ENCODE data around the gene SCIMP.

Gene SCIMP

DNA sequence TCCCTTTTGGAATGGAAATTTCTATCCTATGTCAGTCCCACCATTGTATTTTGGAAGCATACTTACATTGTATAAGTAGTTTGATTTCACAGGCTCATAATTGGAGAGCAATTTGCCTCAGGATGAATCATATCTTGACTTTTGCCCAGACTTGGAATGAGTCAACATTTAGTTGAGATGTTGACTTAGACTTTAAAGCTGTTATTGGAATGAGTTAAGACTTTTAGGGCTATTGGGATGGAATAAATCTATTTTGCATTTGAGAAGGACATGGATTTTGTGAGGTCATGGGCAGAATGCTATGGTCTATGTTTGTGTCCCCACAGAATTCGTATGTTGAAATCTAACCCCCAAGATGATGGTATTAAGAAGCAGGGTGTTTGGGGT, 30.8 kb downstream of the SCIMP start:
- Histone ChIP-seq H3F3A (ENCODE audit: control insufficient read depth, insufficient read depth) (peaks cover 17% of the 10 kb centered on the region), H3K79me2 (ENCODE audit: control insufficient read depth, low read length) (no peaks in the 10 kb centered on the region), H3K9me2 (replicated peaks; ENCODE audit: control insufficient read depth, low read length) (no peaks in the 10 kb centered on the region), H3K9me3 (ENCODE audit: control insufficient read depth, insufficient read depth, low read length) (no peaks in the 10 kb centered on the region), H3K27me3 (ENCODE audit: control insufficient read depth, low read length) (no peaks in the 10 kb centered on the region), H4K20me1 (ENCODE audit: control insufficient read depth, insufficient read depth, low read depth, low read length) (no peaks in the 10 kb centered on the region), H3K36me3 (ENCODE audit: control insufficient read depth, low read length) (no peaks in the 10 kb centered on the region), H3K4me2 (ENCODE audit: low read length) (no peak overlapping the region), H3K4me3 (ENCODE audit: low read length) (no peak overlapping the region), H3K4me1 (ENCODE audit: control insufficient read depth, low read length) (peaks cover 49% of the 10 kb centered on the region), H3K27ac (ENCODE audit: low read depth, low read length) (no peak overlapping the region)
- no peak for TF ChIP-seq EZH2phosphoT487 (IDR thresholded peaks at IDR 0.05; ENCODE audit: borderline replicate concordance, low read length)
- TF ChIP-seq, protein P1, sequence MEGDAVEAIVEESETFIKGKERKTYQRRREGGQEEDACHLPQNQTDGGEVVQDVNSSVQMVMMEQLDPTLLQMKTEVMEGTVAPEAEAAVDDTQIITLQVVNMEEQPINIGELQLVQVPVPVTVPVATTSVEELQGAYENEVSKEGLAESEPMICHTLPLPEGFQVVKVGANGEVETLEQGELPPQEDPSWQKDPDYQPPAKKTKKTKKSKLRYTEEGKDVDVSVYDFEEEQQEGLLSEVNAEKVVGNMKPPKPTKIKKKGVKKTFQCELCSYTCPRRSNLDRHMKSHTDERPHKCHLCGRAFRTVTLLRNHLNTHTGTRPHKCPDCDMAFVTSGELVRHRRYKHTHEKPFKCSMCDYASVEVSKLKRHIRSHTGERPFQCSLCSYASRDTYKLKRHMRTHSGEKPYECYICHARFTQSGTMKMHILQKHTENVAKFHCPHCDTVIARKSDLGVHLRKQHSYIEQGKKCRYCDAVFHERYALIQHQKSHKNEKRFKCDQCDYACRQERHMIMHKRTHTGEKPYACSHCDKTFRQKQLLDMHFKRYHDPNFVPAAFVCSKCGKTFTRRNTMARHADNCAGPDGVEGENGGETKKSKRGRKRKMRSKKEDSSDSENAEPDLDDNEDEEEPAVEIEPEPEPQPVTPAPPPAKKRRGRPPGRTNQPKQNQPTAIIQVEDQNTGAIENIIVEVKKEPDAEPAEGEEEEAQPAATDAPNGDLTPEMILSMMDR (IDR thresholded peaks at IDR 0.05; ENCODE audit: low read depth, low read length, poor library complexity, severe bottlenecking), result no peak

DNA sequence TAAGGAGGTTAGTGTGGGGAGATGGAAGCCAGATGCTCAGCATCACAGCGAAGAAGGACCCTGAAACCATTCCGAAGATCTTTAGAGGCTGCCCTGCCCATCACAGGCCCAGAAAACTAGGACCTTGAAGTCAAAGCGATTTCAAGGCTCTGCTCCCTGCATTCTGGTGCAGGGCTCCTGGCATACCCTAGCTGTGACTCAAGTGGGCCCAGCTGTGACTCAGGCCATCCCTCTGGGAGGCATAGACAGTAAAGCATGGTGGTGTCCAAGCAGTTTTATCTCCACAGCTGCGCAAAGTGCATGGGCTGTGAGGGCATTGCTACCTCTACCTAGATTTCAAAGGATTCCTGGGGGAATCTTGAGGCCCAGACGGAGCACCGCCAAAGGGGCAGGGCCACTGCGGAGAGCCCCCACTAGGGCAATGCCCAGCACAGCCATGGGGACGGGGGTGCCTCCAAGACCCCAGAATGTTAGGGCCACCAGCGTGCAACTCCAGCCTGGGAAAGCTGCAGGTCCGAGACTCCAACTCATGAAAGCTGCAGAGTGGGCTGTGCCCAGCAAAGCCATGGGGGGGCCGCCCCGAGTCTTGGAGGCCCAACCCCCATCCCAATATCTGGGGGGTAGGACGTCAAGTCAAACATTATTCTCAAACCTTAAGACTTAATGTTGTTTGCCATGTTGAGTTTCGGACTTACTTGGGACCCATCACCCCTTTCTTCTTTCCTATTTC, 31.3 kb downstream of the SCIMP start:
- Histone ChIP-seq H3K9me2 (replicated peaks; ENCODE audit: control insufficient read depth, low read length) (no peaks in the 10 kb centered on the region), H3K79me2 (ENCODE audit: control insufficient read depth, low read length) (no peaks in the 10 kb centered on the region), H3K27ac (ENCODE audit: low read depth, low read length) (no peak overlapping the region), H3K36me3 (ENCODE audit: control insufficient read depth, low read length) (no peaks in the 10 kb centered on the region), H3K4me2 (ENCODE audit: low read length) (no peak overlapping the region), H3K4me3 (ENCODE audit: low read length) (no peak overlapping the region), H4K20me1 (ENCODE audit: control insufficient read depth, insufficient read depth, low read depth, low read length) (no peaks in the 10 kb centered on the region), H3F3A (ENCODE audit: control insufficient read depth, insufficient read depth) (peaks cover 19% of the 10 kb centered on the region), H3K4me1 (ENCODE audit: control insufficient read depth, low read length) (peaks cover 50% of the 10 kb centered on the region), H3K27me3 (ENCODE audit: control insufficient read depth, low read length) (no peaks in the 10 kb centered on the region), H3K9me3 (ENCODE audit: control insufficient read depth, insufficient read depth, low read length) (no peaks in the 10 kb centered on the region)
- TF ChIP-seq, protein P1 (IDR thresholded peaks at IDR 0.05; ENCODE audit: low read depth, low read length, poor library complexity, severe bottlenecking), result no peak
- no peak for TF ChIP-seq EZH2phosphoT487 (IDR thresholded peaks at IDR 0.05; ENCODE audit: borderline replicate concordance, low read length)

DNA sequence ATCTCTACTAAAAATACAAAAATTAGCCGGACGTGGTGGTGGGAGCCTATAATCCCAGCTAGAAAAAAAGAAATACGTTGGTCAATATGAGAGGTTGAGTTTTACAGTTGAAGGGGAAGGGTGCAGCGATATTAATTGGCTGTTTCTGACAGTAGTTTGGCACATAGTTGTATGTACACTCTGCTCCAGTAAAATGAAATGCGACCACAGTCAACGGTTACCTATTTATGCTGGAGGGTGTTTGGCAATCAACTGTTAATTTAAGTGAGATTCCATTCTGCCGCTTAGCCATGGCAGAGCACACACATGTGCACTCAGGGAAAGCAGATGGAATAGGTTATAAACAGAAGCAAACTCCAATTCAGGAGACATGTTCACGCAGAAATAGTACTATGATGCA, 33.6 kb downstream of the SCIMP start:
- Histone ChIP-seq H3K4me3 (ENCODE audit: low read length) (0 out of 2 replicates have a peak overlapping the region, but pooled peaks have one; percentile 24), H3K27me3 (ENCODE audit: control insufficient read depth, low read length) (no peaks in the 10 kb centered on the region), H4K20me1 (ENCODE audit: control insufficient read depth, insufficient read depth, low read depth, low read length) (no peaks in the 10 kb centered on the region), H3K9me2 (replicated peaks; ENCODE audit: control insufficient read depth, low read length) (no peaks in the 10 kb centered on the region), H3K36me3 (ENCODE audit: control insufficient read depth, low read length) (no peaks in the 10 kb centered on the region), H3K4me2 (ENCODE audit: low read length) (peak overlapping the region; percentile 46), H3K4me1 (ENCODE audit: control insufficient read depth, low read length) (peaks cover 60% of the 10 kb centered on the region), H3F3A (ENCODE audit: control insufficient read depth, insufficient read depth) (peaks cover 26% of the 10 kb centered on the region), H3K79me2 (ENCODE audit: control insufficient read depth, low read length) (no peaks in the 10 kb centered on the region), H3K27ac (ENCODE audit: low read depth, low read length) (peak overlapping the region; percentile 65), H3K9me3 (ENCODE audit: control insufficient read depth, insufficient read depth, low read length) (no peaks in the 10 kb centered on the region)
- TF ChIP-seq, protein P1 (IDR thresholded peaks at IDR 0.05; ENCODE audit: low read depth, low read length, poor library complexity, severe bottlenecking), result no peak
- no peak for TF ChIP-seq EZH2phosphoT487 (IDR thresholded peaks at IDR 0.05; ENCODE audit: borderline replicate concordance, low read length)
